AG10803 (cell line): ENCODE results near the gene PRR5L.

ENCODE experiments used
- DNase-seq: peaks from one replicate; pipeline ENCODE4 v3.0.0; 2010; ENCODE audit warnings: low read depth
- H3K4me3 ChIP-seq: 2 replicates; pipeline ENCODE4 v1.5.1; 2011; ENCODE audit warnings: mild to moderate bottlenecking, low read length, control low read depth
- CTCF ChIP-seq: conservative IDR thresholded peaks from 2 replicates; pipeline ENCODE4 v1.5.1; 2011; ENCODE audit warnings: mild to moderate bottlenecking, low read length, control low read depth, inconsistent platforms

The PRR5L gene

GRCh38 chr11:36436064-36436463 is 140.0 kb downstream of the PRR5L start:
- DNase-seq: no peak
- no peak overlapping the region for H3K4me3 ChIP-seq
- TF ChIP-seq CTCF: no peak

- H3K4me3 ChIP-seq: no peak overlapping the region
- no peak for TF ChIP-seq CTCF
- no peak for DNase-seq
Measured at GRCh38 chr11:36436589-36436988, 140.5 kb downstream of the PRR5L start.

GRCh38 chr11:36437413-36437812 is 141.3 kb downstream of the PRR5L start:
- no peak for TF ChIP-seq CTCF
- H3K4me3 ChIP-seq: no peak overlapping the region
- DNase-seq: no peak

- TF ChIP-seq CTCF: no peak
- no peak for DNase-seq
- no peak overlapping the region for H3K4me3 ChIP-seq
Measured at GRCh38 chr11:36438126-36438525, 142.0 kb downstream of the PRR5L start.

GRCh38 chr11:36441610-36442208 is 145.6 kb downstream of the PRR5L start:
- no peak for DNase-seq
- TF ChIP-seq CTCF: no peak
- H3K4me3 ChIP-seq: no peak overlapping the region

- no peak overlapping the region for H3K4me3 ChIP-seq
- TF ChIP-seq CTCF: no peak
- no peak for DNase-seq
Measured at GRCh38 chr11:36443661-36444060, 147.6 kb downstream of the PRR5L start.

GRCh38 chr11:36446135-36446534 is 150.0 kb downstream of the PRR5L start:
- DNase-seq: no peak
- H3K4me3 ChIP-seq: no peak overlapping the region
- TF ChIP-seq CTCF: no peak
